Parathyroid adenoma (tissue), 2 donors: ENCODE data around the gene ACBD6.

Experiments
- H2AFZ ChIP-seq: fragments of 300-600 bp; sonication (generic); one replicate; pipeline ENCODE4 v1.7.0; 2017; ENCODE audit warnings: antibody characterized with exemption, mild to moderate bottlenecking
- H3K27ac ChIP-seq: fragments of 300-600 bp; sonication (generic); one replicate; pipeline ENCODE4 v1.7.0; 2017
- H3K27me3 ChIP-seq: fragments of 300-600 bp; sonication (generic); one replicate; pipeline ENCODE4 v1.7.0; 2017; ENCODE audit warnings: low read length; ENCODE audit not compliant: control insufficient read depth, insufficient read depth
- H3K36me3 ChIP-seq: fragments of 300-600 bp; sonication (generic); one replicate; pipeline ENCODE4 v1.7.0; 2017; ENCODE audit warnings: low read length; ENCODE audit not compliant: control insufficient read depth, insufficient read depth
- H3K4me1 ChIP-seq: fragments of 300-600 bp; sonication (generic); one replicate; pipeline ENCODE4 v1.7.0; 2017; ENCODE audit warnings: control low read depth
- H3K4me2 ChIP-seq: fragments of 300-600 bp; sonication (generic); one replicate; pipeline ENCODE4 v1.7.0; 2017; ENCODE audit warnings: low read length
- H3K4me3 ChIP-seq: fragments of 300-600 bp; sonication (generic); one replicate; pipeline ENCODE4 v1.7.0; 2017; ENCODE audit warnings: low read depth, low read length
- H3K79me2 ChIP-seq: fragments of 300-600 bp; sonication (generic); one replicate; pipeline ENCODE4 v1.7.0; 2017; ENCODE audit warnings: control low read depth
- H3K9ac ChIP-seq: fragments of 300-600 bp; sonication (generic); one replicate; pipeline ENCODE4 v1.7.0; 2017; ENCODE audit warnings: mild to moderate bottlenecking
- H3K9me3 ChIP-seq: fragments of 300-600 bp; sonication (generic); one replicate; pipeline ENCODE4 v1.7.0; 2017; ENCODE audit warnings: low read length; ENCODE audit not compliant: control insufficient read depth
- TF ChIP-seq, protein P1 (sequence below): fragments of 300-600 bp; sonication (generic); IDR thresholded peaks from one replicate; pipeline ENCODE4 v1.7.0; 2017; ENCODE audit warnings: antibody characterized with exemption, mild to moderate bottlenecking
- donor health status: primary hyperparathyroidism.

The ACBD6 gene

DNA sequence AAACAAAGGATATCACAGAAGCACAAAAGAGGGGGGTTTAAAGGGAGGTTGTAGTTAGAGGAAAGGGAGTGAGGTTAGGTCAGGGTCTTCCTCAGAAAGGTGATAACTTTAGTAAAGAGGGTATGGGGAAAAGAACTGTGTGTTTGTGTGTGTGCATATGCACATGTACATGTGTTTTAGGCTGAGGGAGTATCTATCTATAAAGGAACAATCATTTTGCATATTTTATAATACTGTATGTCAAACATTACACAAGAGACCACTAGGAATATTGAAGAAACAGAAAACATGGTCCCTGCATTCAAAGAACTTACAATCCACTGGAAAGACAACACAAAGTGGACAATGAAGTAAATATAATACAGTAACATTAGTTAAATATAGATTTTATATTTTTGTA, 132.2 kb downstream of the ACBD6 start:
- TF ChIP-seq, protein P1, sequence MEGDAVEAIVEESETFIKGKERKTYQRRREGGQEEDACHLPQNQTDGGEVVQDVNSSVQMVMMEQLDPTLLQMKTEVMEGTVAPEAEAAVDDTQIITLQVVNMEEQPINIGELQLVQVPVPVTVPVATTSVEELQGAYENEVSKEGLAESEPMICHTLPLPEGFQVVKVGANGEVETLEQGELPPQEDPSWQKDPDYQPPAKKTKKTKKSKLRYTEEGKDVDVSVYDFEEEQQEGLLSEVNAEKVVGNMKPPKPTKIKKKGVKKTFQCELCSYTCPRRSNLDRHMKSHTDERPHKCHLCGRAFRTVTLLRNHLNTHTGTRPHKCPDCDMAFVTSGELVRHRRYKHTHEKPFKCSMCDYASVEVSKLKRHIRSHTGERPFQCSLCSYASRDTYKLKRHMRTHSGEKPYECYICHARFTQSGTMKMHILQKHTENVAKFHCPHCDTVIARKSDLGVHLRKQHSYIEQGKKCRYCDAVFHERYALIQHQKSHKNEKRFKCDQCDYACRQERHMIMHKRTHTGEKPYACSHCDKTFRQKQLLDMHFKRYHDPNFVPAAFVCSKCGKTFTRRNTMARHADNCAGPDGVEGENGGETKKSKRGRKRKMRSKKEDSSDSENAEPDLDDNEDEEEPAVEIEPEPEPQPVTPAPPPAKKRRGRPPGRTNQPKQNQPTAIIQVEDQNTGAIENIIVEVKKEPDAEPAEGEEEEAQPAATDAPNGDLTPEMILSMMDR: no peak
- no peak overlapping the region for H3K4me3 ChIP-seq

DNA sequence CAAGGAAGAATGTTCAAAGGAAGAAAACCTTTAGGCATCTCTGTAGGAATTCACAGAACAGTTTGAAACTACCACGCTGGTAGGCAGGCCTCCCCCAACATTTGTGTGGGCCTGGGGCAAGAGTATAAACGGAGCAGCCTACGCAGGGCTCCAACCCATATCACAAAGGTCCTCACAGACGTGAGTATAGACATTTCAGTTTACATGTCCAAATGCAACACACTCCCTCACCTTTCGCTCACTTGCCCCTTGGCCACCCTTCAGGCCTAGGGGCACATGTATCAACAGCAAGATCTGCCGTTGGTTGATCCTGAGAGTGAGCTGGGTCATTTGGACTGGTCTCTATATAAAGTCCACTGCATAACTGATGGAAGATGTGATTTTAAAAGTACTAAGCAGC, 133.3 kb downstream of the ACBD6 start:
- no peaks in the 10 kb centered on the region for H3K4me1 ChIP-seq
- no peaks in the 10 kb centered on the region for H3K27me3 ChIP-seq
- no peak overlapping the region for H2AFZ ChIP-seq
- TF ChIP-seq, protein P1: no peak
- H3K9me3 ChIP-seq: no peaks in the 10 kb centered on the region
- H3K4me2 ChIP-seq: no peak overlapping the region
- H3K36me3 ChIP-seq: no peaks in the 10 kb centered on the region
- H3K27ac ChIP-seq: no peak overlapping the region
- H3K9ac ChIP-seq: no peak overlapping the region
- H3K79me2 ChIP-seq: no peaks in the 10 kb centered on the region
- no peak overlapping the region for H3K4me3 ChIP-seq

More for the DNA sequence above, 132.2 kb downstream of the ACBD6 start:
- no peaks in the 10 kb centered on the region for H3K4me1 ChIP-seq
- H3K9ac ChIP-seq: no peak overlapping the region
- H2AFZ ChIP-seq: no peak overlapping the region
- H3K4me2 ChIP-seq: no peak overlapping the region
- H3K36me3 ChIP-seq: no peaks in the 10 kb centered on the region
- no peaks in the 10 kb centered on the region for H3K9me3 ChIP-seq
- H3K79me2 ChIP-seq: peaks cover under 1% of the 10 kb centered on the region
- no peak overlapping the region for H3K27ac ChIP-seq
- no peaks in the 10 kb centered on the region for H3K27me3 ChIP-seq

DNA sequence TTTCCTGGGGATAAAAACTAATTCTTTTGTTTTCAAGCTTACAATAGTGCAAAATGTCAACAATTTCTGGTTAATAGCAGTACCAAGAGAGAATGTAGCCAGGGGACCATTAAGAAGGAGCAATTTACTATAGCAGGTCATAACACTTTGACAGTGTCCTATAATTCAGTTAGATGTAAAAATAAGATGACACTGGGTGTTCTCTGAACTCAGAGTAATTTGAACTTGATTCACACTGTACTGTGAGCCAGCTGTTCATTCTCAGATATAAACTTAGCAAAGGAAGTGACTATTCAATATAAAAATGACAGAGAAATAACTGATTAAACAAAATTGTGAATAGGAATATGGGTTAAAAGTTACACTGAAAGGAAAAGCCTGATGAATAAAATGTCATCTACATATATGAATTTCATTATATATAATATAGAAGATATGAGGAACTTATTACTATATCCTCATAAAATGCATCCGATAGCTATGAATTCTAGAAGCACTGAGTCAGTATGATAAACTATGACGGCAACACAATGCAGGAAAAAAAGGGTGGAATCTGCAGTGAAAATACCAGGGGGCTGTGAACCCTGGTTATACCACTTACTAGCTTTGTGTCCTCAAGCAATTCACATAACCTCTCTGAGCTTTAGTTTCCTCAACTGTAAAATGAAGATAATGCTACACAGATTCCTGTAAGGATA, 135.9 kb downstream of the ACBD6 start:
- no peaks in the 10 kb centered on the region for H3K36me3 ChIP-seq
- H3K9me3 ChIP-seq: no peaks in the 10 kb centered on the region
- no peak overlapping the region for H3K4me3 ChIP-seq
- no peak overlapping the region for H2AFZ ChIP-seq
- TF ChIP-seq, protein P1: no peak
- no peaks in the 10 kb centered on the region for H3K27me3 ChIP-seq
- H3K4me2 ChIP-seq: no peak overlapping the region
- no peaks in the 10 kb centered on the region for H3K79me2 ChIP-seq
- H3K27ac ChIP-seq: no peak overlapping the region
- no peak overlapping the region for H3K9ac ChIP-seq
- no peaks in the 10 kb centered on the region for H3K4me1 ChIP-seq

DNA sequence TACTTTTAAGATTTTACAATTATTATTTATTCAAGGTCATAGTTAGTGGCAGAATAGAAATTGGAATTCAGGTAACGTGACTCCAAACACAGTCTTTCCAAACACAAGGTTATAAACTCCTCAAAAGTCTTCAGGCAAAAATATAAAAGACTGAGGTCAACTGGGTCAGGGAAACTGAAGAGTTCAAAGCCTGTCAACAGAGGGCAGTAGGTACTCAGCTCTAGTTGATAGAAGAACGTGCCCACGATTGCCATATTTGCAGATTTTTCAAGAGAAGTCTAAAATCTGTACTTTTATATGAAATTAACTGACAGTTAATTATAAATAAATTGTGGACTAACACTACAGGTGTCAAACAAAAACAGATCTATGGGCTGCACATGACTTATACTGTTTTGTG, 137.3 kb downstream of the ACBD6 start:
- no peak overlapping the region for H2AFZ ChIP-seq
- H3K4me3 ChIP-seq: no peak overlapping the region
- H3K9ac ChIP-seq: no peak overlapping the region
- TF ChIP-seq, protein P1: peak; percentile 6
- no peak overlapping the region for H3K4me2 ChIP-seq
- no peaks in the 10 kb centered on the region for H3K4me1 ChIP-seq
- no peaks in the 10 kb centered on the region for H3K79me2 ChIP-seq
- H3K27me3 ChIP-seq: no peaks in the 10 kb centered on the region
- no peaks in the 10 kb centered on the region for H3K36me3 ChIP-seq
- no peaks in the 10 kb centered on the region for H3K9me3 ChIP-seq
- no peak overlapping the region for H3K27ac ChIP-seq
